Adipocyte (in vitro differentiated cells): ENCODE data around the gene RNF7.
"Not testable (repeated sequence)": the region's sequence is repeated elsewhere in the genome, so short reads cannot be mapped to it uniquely, and the experiment has no call there.

Source experiments
- DNase-seq: peaks from one replicate; pipeline ENCODE4 v3.0.0-alpha.2; 2015; ENCODE audit warnings: low read depth
- H3K27me3 ChIP-seq: replicated peaks from 2 replicates; pipeline ENCODE4 v1.7.0; 2013; ENCODE audit warnings: mild to moderate bottlenecking, low read length, moderate library complexity; ENCODE audit not compliant: control insufficient read depth, insufficient read depth
- H3K36me3 ChIP-seq: 2 replicates; pipeline ENCODE4 v1.7.0; 2013; ENCODE audit warnings: low read length, mild to moderate bottlenecking, moderate library complexity; ENCODE audit not compliant: control insufficient read depth, insufficient read depth, severe bottlenecking
- H3K4me1 ChIP-seq: 2 replicates; pipeline ENCODE4 v1.7.0; 2013; ENCODE audit warnings: mild to moderate bottlenecking, low read length, moderate library complexity; ENCODE audit not compliant: control insufficient read depth, insufficient read depth
- H3K4me3 ChIP-seq: 2 replicates; pipeline ENCODE4 v1.7.0; 2013; ENCODE audit warnings: mild to moderate bottlenecking, low read length, moderate library complexity
- H3K9ac ChIP-seq: 2 replicates; pipeline ENCODE4 v1.7.0; 2013; ENCODE audit warnings: mild to moderate bottlenecking, low read length, moderate library complexity
- H3K9me3 ChIP-seq: 2 replicates; pipeline ENCODE4 v1.7.0; 2013; ENCODE audit warnings: mild to moderate bottlenecking, low read length, moderate library complexity; ENCODE audit not compliant: control insufficient read depth

The RNF7 gene

DNA sequence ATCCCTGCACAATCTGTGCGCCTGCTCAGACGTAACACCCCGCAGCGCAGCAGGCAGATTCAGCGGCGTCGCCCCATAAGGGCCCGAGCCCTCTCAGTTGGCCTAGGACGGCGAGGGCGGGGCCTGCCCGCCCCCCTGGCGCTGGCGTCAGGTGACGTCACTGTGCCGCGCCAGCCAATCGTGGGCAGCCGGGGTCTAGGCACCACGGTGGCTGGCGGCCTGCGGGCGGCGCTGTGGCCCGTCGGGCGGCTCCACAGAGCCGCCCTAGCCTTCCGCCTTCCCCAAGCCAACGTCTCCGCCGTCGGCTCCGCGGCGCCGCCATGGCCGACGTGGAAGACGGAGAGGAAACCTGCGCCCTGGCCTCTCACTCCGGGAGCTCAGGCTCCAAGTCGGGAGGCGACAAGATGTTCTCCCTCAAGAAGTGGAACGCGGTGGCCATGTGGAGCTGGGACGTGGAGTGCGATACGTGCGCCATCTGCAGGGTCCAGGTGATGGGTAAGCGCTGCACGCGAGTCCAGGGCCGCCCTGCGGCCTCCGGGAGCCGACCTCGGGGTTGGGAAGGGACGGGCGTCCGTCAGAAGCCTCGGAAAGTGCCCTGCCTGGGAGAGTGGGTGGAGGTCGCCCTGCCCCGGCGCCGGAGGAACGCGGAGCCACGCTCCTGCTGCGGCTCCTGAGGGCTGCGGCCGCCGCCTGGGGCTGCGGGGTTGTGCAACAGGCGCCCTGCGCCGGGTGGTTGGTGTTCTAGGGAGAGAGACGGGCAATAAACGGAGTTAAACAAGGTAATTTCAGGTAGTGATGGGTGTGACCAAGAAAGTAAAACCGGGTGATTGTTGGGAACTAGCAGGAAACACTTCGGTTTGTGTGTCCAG lies at the start of gene RNF7:
Gene RNF7, plus strand, starts transcription at position 277 of the 869 bp plus-strand sequence. Its CDS starts 44 bp downstream, at position 321.
- H3K9ac ChIP-seq, result peak within 1 kb of the TSS; percentile 93
- peak; percentile 97 for DNase-seq

DNA sequence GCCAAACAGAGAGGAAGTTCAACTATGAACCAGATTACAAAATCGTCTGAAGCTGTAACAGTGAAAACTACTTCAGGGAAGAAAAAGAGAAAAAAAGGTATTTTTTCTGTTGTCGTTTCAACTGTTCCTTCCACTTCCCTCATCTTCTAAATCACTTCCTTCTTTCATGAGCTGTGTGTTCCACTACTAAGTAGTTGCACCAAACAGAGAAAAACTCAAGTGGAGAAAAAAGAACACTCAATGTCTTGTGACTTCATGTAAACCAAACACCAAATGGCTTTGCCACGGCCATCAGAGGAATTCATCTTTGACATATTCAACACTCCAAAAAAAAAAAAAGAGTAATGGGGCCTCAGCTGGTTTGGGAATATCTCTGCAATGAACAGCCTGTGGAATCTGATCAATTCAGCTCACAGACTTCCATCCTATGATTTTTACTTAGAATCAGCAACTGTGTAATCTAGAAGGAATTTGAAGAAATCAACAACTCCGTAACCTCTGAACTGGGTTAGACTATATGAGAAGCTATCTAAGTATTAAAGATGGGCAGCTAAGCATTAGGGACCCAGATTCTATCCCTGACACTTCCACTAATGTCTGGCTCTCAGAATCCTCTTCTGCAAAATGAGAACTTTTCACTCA lies 47.5 kb upstream of the RNF7 start:
- H3K4me1 ChIP-seq, result peaks cover 22% of the 10 kb centered on the region
- DNase-seq, result no peak

More for the DNA sequence above, at the start of gene RNF7:
- no peaks in the 10 kb centered on the region for H3K36me3 ChIP-seq
- peak within 1 kb of the TSS; percentile 98 for H3K4me3 ChIP-seq
- peaks cover 33% of the 10 kb centered on the region for H3K4me1 ChIP-seq
- no peaks in the 10 kb centered on the region for H3K9me3 ChIP-seq
- no peaks in the 10 kb centered on the region for H3K27me3 ChIP-seq

DNA sequence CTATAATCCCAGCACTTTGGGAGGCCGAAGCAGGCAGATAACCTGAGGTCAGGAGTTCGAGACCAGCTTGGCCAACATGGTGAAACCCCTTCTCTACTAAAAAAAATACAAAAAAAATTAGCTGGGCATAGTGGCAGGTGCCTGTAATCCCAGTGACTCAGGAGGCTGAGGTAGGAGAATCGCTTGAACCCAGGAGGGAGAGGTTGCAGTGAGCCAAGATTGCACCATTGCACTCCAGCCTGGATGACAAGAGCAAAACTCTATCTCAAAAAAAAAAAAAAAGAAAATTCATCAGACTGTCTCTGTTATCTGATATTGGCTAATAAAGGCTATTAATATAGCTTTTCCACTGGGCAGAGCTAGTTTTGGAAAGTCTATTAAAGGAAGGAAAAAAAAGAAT lies 46.6 kb upstream of the RNF7 start:
- not testable (repeated sequence) for DNase-seq, H3K4me3 ChIP-seq, H3K27me3 ChIP-seq, H3K36me3 ChIP-seq, H3K9ac ChIP-seq
- peaks cover 11% of the 10 kb centered on the region for H3K9me3 ChIP-seq
- H3K4me1 ChIP-seq, result peaks cover 18% of the 10 kb centered on the region

More for the DNA sequence above, 47.5 kb upstream of the RNF7 start:
- Histone ChIP-seq H3K9me3 (peaks cover 11% of the 10 kb centered on the region), H3K4me3 (no peak overlapping the region), H3K9ac (no peak overlapping the region), H3K27me3 (no peaks in the 10 kb centered on the region), H3K36me3 (no peaks in the 10 kb centered on the region)

DNA sequence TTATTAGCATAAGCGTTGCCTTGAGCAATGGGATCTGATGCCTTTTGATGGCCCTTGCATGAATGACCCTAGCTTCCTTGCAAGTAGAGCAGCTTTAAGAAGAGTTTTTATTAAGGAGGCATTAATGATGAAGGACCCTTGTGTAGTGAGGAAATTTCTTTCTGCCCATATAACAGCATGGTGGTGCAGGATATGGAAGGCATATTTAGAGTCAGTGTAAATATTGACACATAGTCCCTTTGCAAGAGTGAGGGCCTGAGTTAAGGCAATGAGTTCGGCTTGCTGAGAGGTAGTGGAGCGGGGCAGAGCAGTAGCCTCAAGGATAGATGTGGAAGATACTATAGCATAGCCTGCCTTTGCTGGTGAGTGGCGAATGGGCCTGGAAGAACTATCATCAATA lies 45.1 kb upstream of the RNF7 start:
- H3K4me1 ChIP-seq, H3K27me3 ChIP-seq, H3K4me3 ChIP-seq, H3K36me3 ChIP-seq, DNase-seq, H3K9ac ChIP-seq: not testable (repeated sequence)
- H3K9me3 ChIP-seq, result peaks cover 11% of the 10 kb centered on the region

DNA sequence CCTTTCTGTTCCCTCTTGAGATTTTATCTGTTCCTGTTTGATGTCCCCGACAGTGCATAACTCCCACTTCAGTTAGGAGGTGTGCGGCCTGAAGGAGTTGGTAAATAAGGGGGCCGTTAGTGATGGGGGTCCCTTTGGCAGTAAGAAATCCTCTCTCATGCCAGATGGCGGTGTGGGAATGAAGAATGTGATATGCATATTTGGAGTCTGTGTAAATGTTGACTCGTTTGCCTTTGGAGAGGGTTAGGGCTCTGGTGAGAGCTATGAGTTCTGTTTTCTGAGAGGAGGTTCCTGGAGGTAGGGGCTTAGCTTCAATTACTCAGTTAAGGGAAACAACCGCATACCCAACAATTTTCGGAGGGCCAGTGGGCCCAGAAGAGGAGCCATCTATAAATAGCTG lies 38.8 kb upstream of the RNF7 start:
- no peaks in the 10 kb centered on the region for H3K36me3 ChIP-seq
- H3K27me3 ChIP-seq, result peaks cover 22% of the 10 kb centered on the region
- no peak for DNase-seq
- H3K4me3 ChIP-seq, result no peak overlapping the region
- no peaks in the 10 kb centered on the region for H3K9me3 ChIP-seq
- H3K4me1 ChIP-seq, result no peaks in the 10 kb centered on the region
- no peak overlapping the region for H3K9ac ChIP-seq

DNA sequence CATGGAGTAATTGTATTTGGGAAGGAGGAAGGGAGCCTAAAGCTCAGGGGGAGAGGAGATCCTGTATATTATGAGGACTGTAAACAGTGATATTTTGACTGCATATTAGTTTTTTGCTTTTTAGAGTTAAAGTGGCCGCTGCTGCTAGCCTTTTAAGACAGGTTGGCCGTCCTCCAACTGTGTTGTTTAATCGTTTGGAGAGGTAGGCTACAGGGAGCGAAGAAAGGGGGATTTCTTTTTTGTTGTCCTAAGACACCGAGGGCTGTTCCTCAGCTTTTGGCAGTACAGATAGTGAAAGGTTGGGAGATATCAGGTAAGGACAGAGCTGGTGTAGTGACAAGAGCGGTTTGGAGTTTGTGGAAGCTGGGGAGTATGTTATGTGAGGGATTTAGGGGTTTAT lies 38.2 kb upstream of the RNF7 start:
- no peaks in the 10 kb centered on the region for H3K36me3 ChIP-seq
- no peak overlapping the region for H3K9ac ChIP-seq
- no peak for DNase-seq
- no peaks in the 10 kb centered on the region for H3K9me3 ChIP-seq
- no peak overlapping the region for H3K4me3 ChIP-seq
- H3K27me3 ChIP-seq, result peaks cover 22% of the 10 kb centered on the region
- no peaks in the 10 kb centered on the region for H3K4me1 ChIP-seq

DNA sequence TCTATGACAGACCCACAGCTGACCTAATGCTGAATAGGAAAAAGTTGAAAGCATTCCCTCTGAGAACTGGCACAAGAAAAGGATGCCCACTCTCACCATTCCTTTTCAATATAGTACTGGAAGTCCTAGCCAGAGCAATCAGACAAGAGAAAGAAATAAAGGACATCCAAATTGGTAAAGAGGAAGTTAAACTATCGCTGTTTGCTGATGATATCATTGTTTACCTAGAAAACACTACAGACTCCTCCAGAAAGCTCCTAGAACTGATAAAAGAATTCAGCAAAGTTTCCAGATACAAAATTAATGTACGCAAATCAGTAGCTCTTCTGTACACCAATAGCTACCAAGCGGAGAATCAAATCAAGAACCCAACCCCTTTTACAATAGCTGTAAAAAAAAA lies 34.7 kb upstream of the RNF7 start:
- DNase-seq, H3K4me3 ChIP-seq, H3K9ac ChIP-seq, H3K36me3 ChIP-seq, H3K4me1 ChIP-seq, H3K9me3 ChIP-seq: not testable (repeated sequence)
- H3K27me3 ChIP-seq, result peaks cover 19% of the 10 kb centered on the region

DNA sequence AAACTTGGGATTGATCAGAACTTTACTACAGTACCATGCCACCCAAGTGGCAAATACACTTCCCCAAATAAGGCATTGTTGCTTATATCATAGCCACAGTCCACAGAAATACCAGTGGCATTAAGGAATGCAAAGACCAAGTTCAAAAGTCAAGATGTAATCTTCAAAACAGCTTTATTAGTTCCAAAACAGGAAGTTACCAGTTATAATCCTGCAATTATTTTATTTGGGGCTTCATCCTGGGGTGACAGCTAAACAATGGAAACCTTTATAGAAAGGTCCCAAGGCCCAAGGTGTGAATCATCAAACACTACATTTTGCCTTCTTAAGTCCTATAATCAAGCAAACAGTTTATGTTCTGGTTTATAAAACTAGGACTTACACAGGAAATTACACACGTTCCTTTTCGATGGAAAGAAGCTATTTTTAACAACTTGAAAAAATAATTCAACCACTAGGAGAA lies 30.3 kb upstream of the RNF7 start:
- DNase-seq, result peak; percentile 46
- Histone ChIP-seq H3K4me1 (peaks cover 9% of the 10 kb centered on the region), H3K9ac (no peak overlapping the region), H3K36me3 (no peaks in the 10 kb centered on the region), H3K27me3 (no peaks in the 10 kb centered on the region), H3K4me3 (no peak overlapping the region), H3K9me3 (no peaks in the 10 kb centered on the region)

DNA sequence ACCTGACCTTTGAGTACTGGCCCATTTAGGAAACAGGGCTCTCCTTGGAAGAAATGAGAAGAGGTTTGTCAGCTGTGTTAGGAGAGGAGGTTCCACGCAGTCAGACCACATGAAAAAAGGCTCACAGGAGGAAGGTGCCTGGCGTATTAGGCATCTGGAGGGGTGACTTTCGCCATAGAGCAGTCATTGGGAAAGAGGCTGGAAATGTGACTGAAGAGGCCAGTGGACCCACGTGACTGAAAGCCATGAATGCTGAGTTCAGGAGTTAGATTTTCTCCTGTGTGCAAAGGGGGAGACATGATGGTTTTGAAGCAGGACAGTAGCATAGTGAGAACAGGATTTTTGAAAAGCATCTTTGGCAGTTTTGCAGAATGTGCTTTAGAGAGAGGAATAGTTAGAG lies 29.7 kb upstream of the RNF7 start:
- H3K9ac ChIP-seq, result no peak overlapping the region
- peaks cover 9% of the 10 kb centered on the region for H3K4me1 ChIP-seq
- H3K9me3 ChIP-seq, result no peaks in the 10 kb centered on the region
- no peak overlapping the region for H3K4me3 ChIP-seq
- no peaks in the 10 kb centered on the region for H3K36me3 ChIP-seq
- no peak for DNase-seq
- no peaks in the 10 kb centered on the region for H3K27me3 ChIP-seq

DNA sequence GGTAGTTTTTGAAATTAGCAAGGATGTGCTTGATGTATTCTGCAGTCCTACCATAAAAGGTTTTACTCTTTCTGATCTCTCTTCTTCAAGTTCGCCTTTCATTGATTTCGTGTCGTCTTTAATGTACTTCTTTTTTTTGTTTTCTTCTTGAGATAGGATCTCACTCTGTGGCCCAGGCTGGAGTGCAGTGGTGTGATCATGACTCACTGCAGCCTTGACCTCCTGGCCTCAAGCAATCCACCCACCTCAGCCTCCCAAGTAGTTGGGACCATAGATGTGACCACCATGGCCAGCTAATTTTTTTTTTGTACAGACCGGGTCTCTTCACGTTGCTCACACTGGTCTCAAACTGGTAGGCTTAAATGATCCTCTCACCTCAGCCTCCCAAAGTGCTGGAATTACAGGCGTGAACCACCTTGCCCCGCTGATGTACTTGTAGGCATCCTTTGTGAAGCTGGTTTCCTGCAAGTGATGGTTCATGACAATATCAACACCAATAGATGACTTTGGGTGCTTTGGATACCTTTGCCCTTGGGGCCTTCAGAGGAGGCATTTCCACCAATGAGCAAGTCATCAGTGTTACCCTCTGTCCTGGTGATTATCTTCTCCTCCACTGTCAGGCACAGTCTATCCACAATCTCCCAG lies 28.9 kb upstream of the RNF7 start:
- no peaks in the 10 kb centered on the region for H3K9me3 ChIP-seq
- no peak overlapping the region for H3K9ac ChIP-seq
- peaks cover 9% of the 10 kb centered on the region for H3K4me1 ChIP-seq
- no peaks in the 10 kb centered on the region for H3K27me3 ChIP-seq
- no peak overlapping the region for H3K4me3 ChIP-seq
- H3K36me3 ChIP-seq, result no peaks in the 10 kb centered on the region
- no peak for DNase-seq

DNA sequence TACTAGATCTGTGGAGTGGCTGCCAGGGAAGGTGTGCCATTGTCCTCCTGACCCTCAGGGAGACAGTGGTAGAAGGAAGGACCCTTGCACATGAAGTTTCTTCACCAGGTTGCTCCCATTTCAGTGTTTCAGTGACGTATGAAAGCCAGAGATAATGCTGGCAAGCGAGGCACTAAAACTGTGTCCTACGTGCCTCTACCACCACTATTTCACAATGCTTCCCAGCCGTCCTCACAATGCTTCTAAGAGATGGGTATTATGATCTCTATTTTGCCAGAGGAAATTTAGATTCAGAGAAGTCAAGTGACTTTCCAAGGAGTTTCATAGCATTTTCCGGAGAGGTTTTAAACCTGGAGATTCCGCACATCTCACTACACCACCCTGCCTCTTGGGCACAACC lies 28.0 kb upstream of the RNF7 start:
- Histone ChIP-seq H3K4me3 (no peak overlapping the region), H3K9me3 (no peaks in the 10 kb centered on the region), H3K4me1 (peaks cover 9% of the 10 kb centered on the region), H3K27me3 (no peaks in the 10 kb centered on the region), H3K9ac (no peak overlapping the region), H3K36me3 (no peaks in the 10 kb centered on the region)
- DNase-seq, result no peak
